Suppressor macrophage treated with lipopolysaccharide for 1 hour (primary cell): ENCODE data around the gene PGRMC1.
"Not testable (repeated sequence)": the region's sequence is repeated elsewhere in the genome, so short reads cannot be mapped to it uniquely, and the experiment has no call there.

ENCODE experiments used
- DNase-seq, 3 donors: peaks; one replicate each; pipeline ENCODE4 v3.0.0-alpha.2; 2020 to 2022

The PGRMC1 gene

GRCh38 chrX:119235051-119235511, 1.0 kb upstream of the PGRMC1 start:
- DNase-seq, result no peak

GRCh38 chrX:119236623-119237561, 807 bp downstream of the PGRMC1 start:
- DNase-seq, result peak; percentile 10 to 37 (median 18)

DNA sequence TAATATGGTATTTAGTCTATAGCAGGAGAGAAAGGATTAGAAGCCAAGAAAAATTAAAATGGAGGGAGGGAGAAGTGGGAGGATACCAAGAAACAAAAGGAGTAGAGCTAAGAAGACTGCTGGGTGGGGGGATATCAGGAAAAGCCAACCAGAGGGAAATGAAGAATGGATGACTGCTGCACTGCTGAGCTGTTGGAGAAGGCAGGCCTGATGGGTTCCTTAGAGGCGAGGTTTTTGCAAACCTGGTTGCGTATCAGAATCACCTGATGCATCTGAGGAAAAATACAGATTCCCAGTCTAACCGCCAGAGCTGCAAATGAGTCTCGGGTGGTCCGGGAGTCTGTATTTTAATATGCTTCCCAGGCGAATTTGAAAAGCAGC, 1.5 kb downstream of the PGRMC1 start:
- DNase-seq, result no peak

- DNase-seq, result peak in 1 of 3 donors; percentile 18
Measured at GRCh38 chrX:119238557-119238956, 2.5 kb downstream of the PGRMC1 start.

DNA sequence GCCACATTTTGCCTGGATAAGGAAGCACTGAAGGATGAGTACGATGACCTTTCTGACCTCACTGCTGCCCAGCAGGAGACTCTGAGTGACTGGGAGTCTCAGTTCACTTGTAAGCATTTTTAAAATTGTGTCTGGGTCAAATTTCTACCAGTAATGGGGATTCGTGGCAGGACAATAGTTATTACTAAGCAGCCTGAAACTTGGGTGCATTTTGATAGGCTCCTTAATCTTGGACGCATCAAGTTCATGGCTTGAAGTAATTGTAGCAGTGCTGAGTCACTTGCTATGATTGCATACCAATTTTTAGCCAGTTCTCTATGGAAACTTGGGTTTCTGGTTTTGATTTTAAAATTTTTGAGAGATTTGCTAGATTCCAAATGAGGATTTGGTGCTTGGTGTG, 4.3 kb downstream of the PGRMC1 start:
- no peak for DNase-seq

GRCh38 chrX:119247702-119248101, 11.6 kb downstream of the PGRMC1 start:
- DNase-seq, result no peak

DNA sequence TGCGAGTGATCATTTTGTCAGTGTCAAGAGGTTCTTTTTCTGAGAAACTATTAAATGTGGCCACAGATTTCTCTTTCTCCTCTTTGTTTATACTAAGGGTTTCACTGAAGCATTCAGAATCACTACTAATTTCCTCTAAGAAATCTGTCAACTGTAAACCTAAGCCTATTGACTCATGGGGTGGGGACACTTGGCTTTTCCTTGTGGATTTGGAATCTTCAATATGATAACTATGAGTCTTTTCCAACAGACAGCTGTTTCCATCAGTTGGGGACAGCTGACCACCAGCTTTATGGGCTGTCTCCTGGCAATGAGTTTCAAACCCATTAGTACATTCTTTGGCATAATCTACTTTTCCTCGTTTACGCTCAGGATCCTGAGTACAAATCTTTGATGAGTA, 13.8 kb downstream of the PGRMC1 start:
- no peak for DNase-seq

- no peak for DNase-seq
Measured at GRCh38 chrX:119251386-119251785, 15.3 kb downstream of the PGRMC1 start.

GRCh38 chrX:119252716-119253115, 16.6 kb downstream of the PGRMC1 start:
- DNase-seq, result no peak

DNA sequence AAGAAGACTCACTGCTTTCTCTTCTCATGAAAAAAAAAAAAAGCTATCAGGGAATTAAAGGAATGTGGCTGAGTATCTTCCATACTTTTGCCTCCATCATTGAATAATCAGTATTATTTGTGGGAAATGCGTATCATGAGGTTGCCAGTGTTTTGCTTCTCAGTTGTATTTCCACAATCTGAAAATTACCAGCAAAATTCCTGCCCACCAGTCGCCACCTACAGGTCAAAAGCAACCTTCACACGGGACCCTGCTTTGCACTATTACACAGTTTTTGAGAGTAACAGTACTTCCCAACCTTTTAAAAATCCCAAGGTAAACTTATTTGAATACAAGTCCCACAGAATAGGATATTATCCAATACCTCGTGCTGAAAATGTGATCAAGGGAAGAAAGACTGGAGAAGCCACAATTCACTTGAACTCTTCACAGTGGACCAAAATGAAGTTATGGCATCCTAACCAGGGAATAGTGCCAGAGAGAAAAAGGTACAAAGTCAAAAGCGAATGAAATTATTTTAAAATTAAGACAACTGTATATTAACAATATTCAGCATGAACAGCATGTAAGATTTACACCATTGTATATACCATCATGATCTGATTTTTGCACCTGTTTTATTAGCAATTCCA, 30.4 kb downstream of the PGRMC1 start:
- DNase-seq, result peak; percentile 26 to 49 (median 30)

- not testable (repeated sequence) for DNase-seq
Measured at GRCh38 chrX:119267115-119267514, 31.0 kb downstream of the PGRMC1 start.

DNA sequence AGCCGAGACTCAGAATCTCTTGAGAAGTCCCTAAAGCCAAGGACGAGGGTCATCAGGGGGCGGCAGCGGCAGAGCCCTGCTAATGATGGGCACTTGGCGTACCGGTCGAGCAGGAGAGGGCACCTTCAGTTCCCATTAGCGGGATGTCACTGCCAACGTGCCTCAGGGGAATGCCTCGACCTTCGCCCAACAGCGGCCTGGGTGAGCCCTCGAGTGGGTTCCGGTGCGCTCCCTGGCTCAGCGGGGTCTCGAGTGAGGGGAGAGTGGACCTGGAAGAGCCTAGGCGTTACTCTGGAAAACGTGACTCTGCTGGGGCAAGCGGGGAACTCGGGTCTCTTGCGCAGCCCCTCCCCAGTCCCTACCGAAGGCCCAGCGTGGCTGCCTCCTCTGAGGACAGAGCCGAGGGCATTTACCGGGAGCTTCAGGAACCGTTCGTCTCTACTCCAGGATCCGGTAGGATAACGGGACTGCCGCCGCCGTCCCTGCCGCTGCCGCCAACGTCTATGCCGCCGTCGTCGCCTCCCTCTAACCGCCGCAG, 36.9 kb downstream of the PGRMC1 start:
- DNase-seq, result no peak

GRCh38 chrX:119273420-119274192, 37.5 kb downstream of the PGRMC1 start:
- DNase-seq, result peak; percentile 69 to 81 (median 69)

DNA sequence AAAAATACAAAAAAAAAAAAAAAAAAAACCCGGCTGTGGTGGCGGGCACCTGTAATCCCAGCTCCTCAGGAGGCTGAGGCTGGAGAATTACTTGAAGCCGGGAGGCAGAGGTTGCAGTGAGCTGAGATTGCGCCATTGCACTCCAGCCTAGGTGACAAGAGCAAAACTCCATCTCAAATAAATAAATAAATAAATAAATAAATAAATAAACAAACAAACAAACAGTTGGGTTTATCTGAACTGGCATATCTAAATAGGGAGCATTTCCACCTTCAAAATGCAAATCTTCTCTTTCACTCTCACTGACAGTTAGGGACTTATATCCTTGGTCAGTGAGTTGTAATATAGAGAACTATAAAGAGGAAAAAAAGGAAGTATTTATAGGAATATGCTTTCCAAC, 46.3 kb downstream of the PGRMC1 start:
- not testable (repeated sequence) for DNase-seq

- no peak for DNase-seq
Measured at GRCh38 chrX:119288890-119289393, 52.9 kb downstream of the PGRMC1 start.

GRCh38 chrX:119290476-119290875, 54.4 kb downstream of the PGRMC1 start:
- DNase-seq, result no peak

GRCh38 chrX:119291246-119291645, 55.2 kb downstream of the PGRMC1 start:
- DNase-seq, result not testable (repeated sequence)

GRCh38 chrX:119292445-119292844, 56.4 kb downstream of the PGRMC1 start:
- no peak for DNase-seq
